Memory B cell (primary cell): ENCODE measurements around the gene INA.

ENCODE experiments used
- ATAC-seq: fragments of 150-1000 bp; cut with Tn5 transposase; 2 replicates; pipeline ENCODE4 v1.10.0; 2021; ENCODE audit warnings: low read depth, mild to moderate bottlenecking, moderate library complexity
- DNase-seq, 2 donors: peaks; one replicate each; pipeline ENCODE4 v3.0.0; 2022; ENCODE audit warnings: low spot score in 2 of 2
- H3K27ac Mint-ChIP-seq: one replicate; pipeline ENCODE4 v1.8.0; 2022; ENCODE audit warnings: mild to moderate bottlenecking, moderate library complexity, mixed read lengths
- H3K27me3 Mint-ChIP-seq: one replicate; pipeline ENCODE4 v1.8.0; 2022; ENCODE audit warnings: mixed read lengths
- H3K36me3 Mint-ChIP-seq: one replicate; pipeline ENCODE4 v1.8.0; 2022; ENCODE audit warnings: mild to moderate bottlenecking, mixed read lengths
- H3K4me1 Mint-ChIP-seq: one replicate; pipeline ENCODE4 v1.8.0; 2022; ENCODE audit warnings: mixed read lengths
- H3K4me3 Mint-ChIP-seq: one replicate; pipeline ENCODE4 v1.8.0; 2022; ENCODE audit warnings: mild to moderate bottlenecking, moderate library complexity, mixed read lengths
- H3K9me3 Mint-ChIP-seq: one replicate; pipeline ENCODE4 v1.8.0; 2022; ENCODE audit warnings: mixed read lengths

INA gene

GRCh38 chr10:103281753-103282152, 4.8 kb downstream of the INA start:
- Mint-ChIP-seq H3K36me3 (no peaks in the 10 kb centered on the region), H3K27me3 (peaks cover 27% of the 10 kb centered on the region), H3K4me1 (peaks cover 7% of the 10 kb centered on the region), H3K9me3 (no peaks in the 10 kb centered on the region), H3K4me3 (no peak overlapping the region), H3K27ac (no peak overlapping the region)
- ATAC-seq (no peak), DNase-seq (no peak)

DNA sequence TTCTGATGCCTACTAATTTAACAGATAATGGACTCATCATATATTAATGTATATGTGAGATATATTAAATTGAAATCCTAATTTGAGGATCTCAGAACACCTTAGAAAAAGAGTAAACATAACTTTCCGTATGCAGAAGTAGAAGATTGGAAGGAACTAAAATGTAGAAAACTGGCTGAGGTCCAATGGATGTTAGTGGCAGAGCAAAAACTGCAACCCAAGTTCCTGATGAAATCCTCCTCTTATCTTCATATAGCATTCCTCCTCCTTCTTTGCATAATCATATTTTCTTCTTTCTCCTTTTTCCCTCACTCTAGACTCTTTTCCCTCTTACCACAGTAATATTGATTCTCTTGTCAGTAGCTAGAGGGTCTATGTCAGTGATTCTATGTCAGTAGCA, 6.0 kb downstream of the INA start:
- Mint-ChIP-seq H3K36me3 (no peaks in the 10 kb centered on the region), H3K4me3 (no peak overlapping the region), H3K27me3 (peaks cover 24% of the 10 kb centered on the region), H3K4me1 (peaks cover 7% of the 10 kb centered on the region), H3K9me3 (no peaks in the 10 kb centered on the region), H3K27ac (no peak overlapping the region)
- ATAC-seq (no peak), DNase-seq (no peak)

GRCh38 chr10:103284170-103284569, 7.2 kb downstream of the INA start:
- peaks cover 4% of the 10 kb centered on the region for H3K4me1 Mint-ChIP-seq
- no peak for ATAC-seq
- no peak overlapping the region for H3K4me3 Mint-ChIP-seq
- no peak overlapping the region for H3K27ac Mint-ChIP-seq
- DNase-seq, result no peak
- H3K9me3 Mint-ChIP-seq, result no peaks in the 10 kb centered on the region
- H3K27me3 Mint-ChIP-seq, result peaks cover 18% of the 10 kb centered on the region
- no peaks in the 10 kb centered on the region for H3K36me3 Mint-ChIP-seq

- Mint-ChIP-seq H3K4me1 (no peaks in the 10 kb centered on the region), H3K27ac (no peak overlapping the region), H3K36me3 (no peaks in the 10 kb centered on the region), H3K9me3 (no peaks in the 10 kb centered on the region), H3K4me3 (no peak overlapping the region), H3K27me3 (peaks cover 15% of the 10 kb centered on the region)
- no peak for DNase-seq
- ATAC-seq, result no peak
Observed at GRCh38 chr10:103287992-103288391, 11.1 kb downstream of the INA start.

- ATAC-seq, result no peak
- no peaks in the 10 kb centered on the region for H3K9me3 Mint-ChIP-seq
- H3K36me3 Mint-ChIP-seq, result no peaks in the 10 kb centered on the region
- no peak overlapping the region for H3K27ac Mint-ChIP-seq
- no peak overlapping the region for H3K4me3 Mint-ChIP-seq
- DNase-seq, result no peak
- H3K27me3 Mint-ChIP-seq, result peaks cover 8% of the 10 kb centered on the region
- no peaks in the 10 kb centered on the region for H3K4me1 Mint-ChIP-seq
Observed at GRCh38 chr10:103291588-103291987, 14.7 kb downstream of the INA start.

- H3K4me3 Mint-ChIP-seq, result no peak overlapping the region
- ATAC-seq, result no peak
- H3K27ac Mint-ChIP-seq, result no peak overlapping the region
- no peak for DNase-seq
- no peaks in the 10 kb centered on the region for H3K36me3 Mint-ChIP-seq
- no peaks in the 10 kb centered on the region for H3K27me3 Mint-ChIP-seq
- no peaks in the 10 kb centered on the region for H3K4me1 Mint-ChIP-seq
- no peaks in the 10 kb centered on the region for H3K9me3 Mint-ChIP-seq
Observed at GRCh38 chr10:103295374-103296015, 18.6 kb downstream of the INA start.

DNA sequence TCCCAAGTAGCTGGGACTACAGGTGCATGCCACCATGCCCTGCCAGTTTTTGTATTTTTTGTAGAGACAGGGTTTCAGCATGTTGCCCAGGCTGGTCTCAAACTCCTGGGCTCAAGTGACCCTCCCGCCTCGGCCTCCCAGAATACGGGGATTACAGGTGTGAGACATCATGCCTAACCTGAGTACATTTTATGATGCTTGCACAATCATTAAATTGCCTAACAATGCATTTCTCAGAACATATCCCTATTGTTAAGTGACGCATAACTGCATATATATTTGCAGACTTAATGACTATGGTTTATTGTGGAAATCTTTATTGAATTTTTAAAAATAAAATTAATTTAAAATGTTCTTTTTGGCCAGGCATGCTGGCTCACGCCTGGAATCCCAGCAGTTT, 30.7 kb downstream of the INA start:
- no peak overlapping the region for H3K4me3 Mint-ChIP-seq
- no peaks in the 10 kb centered on the region for H3K9me3 Mint-ChIP-seq
- H3K27ac Mint-ChIP-seq, result no peak overlapping the region
- peaks cover 21% of the 10 kb centered on the region for H3K36me3 Mint-ChIP-seq
- ATAC-seq (no peak), DNase-seq (no peak)
- H3K4me1 Mint-ChIP-seq, result no peaks in the 10 kb centered on the region
- no peaks in the 10 kb centered on the region for H3K27me3 Mint-ChIP-seq

DNA sequence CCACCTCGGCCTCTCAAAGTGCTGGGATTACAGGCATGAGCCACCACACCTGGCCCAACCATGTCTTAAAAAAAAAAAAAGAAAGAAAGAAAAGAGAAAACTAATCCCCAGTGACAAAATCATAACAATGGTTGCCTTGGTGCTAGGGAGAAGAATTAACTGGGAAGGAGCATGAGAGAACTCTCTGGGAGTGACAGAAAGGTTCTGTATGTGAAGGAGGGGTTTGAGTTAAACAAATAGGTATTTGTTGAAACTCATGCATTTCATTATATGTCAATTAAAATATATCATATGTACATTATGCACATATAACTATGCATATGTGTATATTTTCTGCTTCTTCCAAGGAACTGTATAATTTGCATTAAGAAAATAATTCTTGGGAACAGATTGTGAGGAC, 33.3 kb downstream of the INA start:
- Mint-ChIP-seq H3K27ac (no peak overlapping the region), H3K27me3 (no peaks in the 10 kb centered on the region), H3K4me1 (no peaks in the 10 kb centered on the region), H3K4me3 (no peak overlapping the region), H3K9me3 (no peaks in the 10 kb centered on the region), H3K36me3 (peaks cover 18% of the 10 kb centered on the region)
- no peak for DNase-seq
- no peak for ATAC-seq

GRCh38 chr10:103316087-103316486, 39.1 kb downstream of the INA start:
- DNase-seq, result no peak
- Mint-ChIP-seq H3K36me3 (peaks cover 18% of the 10 kb centered on the region), H3K9me3 (no peaks in the 10 kb centered on the region), H3K4me3 (no peak overlapping the region), H3K27ac (no peak overlapping the region), H3K27me3 (no peaks in the 10 kb centered on the region), H3K4me1 (no peaks in the 10 kb centered on the region)
- ATAC-seq, result no peak

DNA sequence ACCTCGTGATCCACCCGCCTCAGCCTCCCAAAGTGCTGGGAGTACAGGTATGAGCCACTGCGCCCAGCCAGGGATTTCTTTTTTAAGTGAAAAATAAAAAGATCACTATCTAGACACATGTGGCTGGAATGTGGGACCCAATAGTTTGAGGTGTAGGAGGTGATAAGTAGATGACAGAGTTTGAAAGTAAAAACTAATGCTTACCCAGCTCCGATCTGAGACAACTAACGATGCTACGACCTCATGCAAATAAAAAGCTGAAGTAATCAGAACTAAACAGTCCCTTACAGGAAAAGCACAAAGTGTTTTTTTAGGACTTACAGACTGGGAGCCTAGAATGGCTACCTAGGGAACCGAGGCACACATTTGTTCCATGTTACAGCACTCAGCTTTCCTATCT, 51.0 kb downstream of the INA start:
- H3K36me3 Mint-ChIP-seq, result peaks cover 9% of the 10 kb centered on the region

GRCh38 chr10:103333934-103334520, 57.1 kb downstream of the INA start:
- H3K4me1 Mint-ChIP-seq, result no peaks in the 10 kb centered on the region
- peaks cover 7% of the 10 kb centered on the region for H3K36me3 Mint-ChIP-seq
- H3K27ac Mint-ChIP-seq, result no peak overlapping the region
- no peak for DNase-seq
- ATAC-seq, result no peak
- no peak overlapping the region for H3K4me3 Mint-ChIP-seq
- H3K27me3 Mint-ChIP-seq, result no peaks in the 10 kb centered on the region
- no peaks in the 10 kb centered on the region for H3K9me3 Mint-ChIP-seq

More for the DNA sequence above, 51.0 kb downstream of the INA start:
- ATAC-seq (no peak), DNase-seq (no peak)
- Mint-ChIP-seq H3K27me3 (no peaks in the 10 kb centered on the region), H3K27ac (no peak overlapping the region), H3K4me3 (no peak overlapping the region), H3K4me1 (no peaks in the 10 kb centered on the region), H3K9me3 (no peaks in the 10 kb centered on the region)

DNA sequence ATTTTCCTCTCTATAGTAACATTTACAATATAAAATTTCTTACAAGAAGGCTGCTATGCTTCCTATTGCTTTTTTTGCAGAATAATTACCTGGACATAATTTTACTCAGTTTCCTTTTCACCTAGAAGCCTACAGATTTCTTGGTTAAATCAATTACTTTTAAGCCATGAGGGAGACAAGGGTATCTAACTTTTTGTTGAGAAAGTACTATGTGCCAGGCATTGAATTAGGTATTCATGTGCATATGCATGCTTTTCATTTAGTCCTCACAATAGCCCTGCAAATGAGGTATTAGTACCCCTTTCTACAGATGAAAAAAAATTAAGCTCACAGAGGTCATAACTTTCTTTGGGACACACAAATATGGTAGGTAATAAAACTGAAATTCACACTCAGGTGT, 57.6 kb downstream of the INA start:
- DNase-seq (no peak), ATAC-seq (no peak)
- Mint-ChIP-seq H3K27ac (no peak overlapping the region), H3K36me3 (peaks cover 9% of the 10 kb centered on the region), H3K4me1 (no peaks in the 10 kb centered on the region), H3K9me3 (no peaks in the 10 kb centered on the region), H3K27me3 (no peaks in the 10 kb centered on the region), H3K4me3 (no peak overlapping the region)

GRCh38 chr10:103336370-103336769, 59.4 kb downstream of the INA start:
- peaks cover 7% of the 10 kb centered on the region for H3K36me3 Mint-ChIP-seq
- no peaks in the 10 kb centered on the region for H3K9me3 Mint-ChIP-seq
- no peak for ATAC-seq
- no peaks in the 10 kb centered on the region for H3K27me3 Mint-ChIP-seq
- DNase-seq, result no peak
- H3K4me1 Mint-ChIP-seq, result no peaks in the 10 kb centered on the region
- H3K27ac Mint-ChIP-seq, result no peak overlapping the region
- H3K4me3 Mint-ChIP-seq, result no peak overlapping the region
